ENCODE measurements around the gene LPGAT1. TPM values are rescaled to one million over a fixed set of nuclear protein-coding genes. Genes with fewer than 3 reads are reported as not detected.

LPGAT1 gene
- polyA plus RNA-seq, 2 of the 4 experiments (the other 2 are of a cell fraction) = 32.3 to 48.0 TPM

DNA sequence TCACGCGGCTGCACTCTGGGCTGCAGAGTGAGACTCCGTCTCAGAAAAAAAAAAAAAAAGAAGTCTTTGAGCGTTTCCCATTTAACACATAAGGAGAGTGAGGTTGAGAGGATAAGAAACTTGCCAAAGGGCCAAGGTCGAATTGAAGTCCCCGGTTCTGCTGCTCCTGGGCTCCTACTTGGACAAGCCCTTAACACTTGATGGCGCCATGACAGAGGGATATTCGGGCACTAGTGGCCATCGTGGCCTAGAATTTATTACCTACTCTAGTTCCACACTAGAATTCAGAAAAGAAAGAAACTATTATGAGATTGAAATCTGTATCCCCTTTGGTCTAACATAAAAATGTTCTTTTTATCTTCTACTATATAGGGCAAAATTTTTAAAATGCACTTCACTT lies 89.4 kb downstream of the LPGAT1 start:
- 81% methylated on average over 9 of the region's 9 CpGs for WGBS (ENCODE audit: missing lambda C conversion rate)
- DNase-seq (ENCODE audit: low read depth in 1 of 2, low spot score in 1 of 2) = peak in 1 of 2 experiments; percentile 35
- ChIA-PET POLR2A (interaction anchor here (1.5 kb wide), 1 partner anchor 294 kb away, joined by 4 read pairs; the partner anchor contains the start of genes DTL and INTS7), CTCF (interaction anchor here (0.6 to 2.5 kb wide), 4 partner anchors 9 to 43 kb away, joined by 3 to 18 read pairs (median 10); no protein-coding TSS in a partner anchor)
- no peak overlapping the region for H3K4me2 ChIP-seq
- no peak for ATAC-seq
- no peaks in the 10 kb centered on the region for H3K9me3 ChIP-seq
- peak overlapping the region in 1 of 2 experiments; percentile 12; a peak in 1 of 6 replicates for H3K27ac ChIP-seq
- H3K4me3 ChIP-seq = no peak overlapping the region
- no peak for FAIRE-seq
- TF ChIP-seq CBX8 (IDR thresholded peaks at IDR 0.05) (no peak), RAD21 (conservative IDR thresholded peaks at IDR 0.05 in 1 of 2, IDR thresholded peaks at IDR 0.05 in 1 of 2) (peak in 1 of 2 experiments; percentile 39; a peak in 2 of 5 replicates)
- peaks cover 40% of the 10 kb centered on the region for H3K4me1 ChIP-seq

DNA sequence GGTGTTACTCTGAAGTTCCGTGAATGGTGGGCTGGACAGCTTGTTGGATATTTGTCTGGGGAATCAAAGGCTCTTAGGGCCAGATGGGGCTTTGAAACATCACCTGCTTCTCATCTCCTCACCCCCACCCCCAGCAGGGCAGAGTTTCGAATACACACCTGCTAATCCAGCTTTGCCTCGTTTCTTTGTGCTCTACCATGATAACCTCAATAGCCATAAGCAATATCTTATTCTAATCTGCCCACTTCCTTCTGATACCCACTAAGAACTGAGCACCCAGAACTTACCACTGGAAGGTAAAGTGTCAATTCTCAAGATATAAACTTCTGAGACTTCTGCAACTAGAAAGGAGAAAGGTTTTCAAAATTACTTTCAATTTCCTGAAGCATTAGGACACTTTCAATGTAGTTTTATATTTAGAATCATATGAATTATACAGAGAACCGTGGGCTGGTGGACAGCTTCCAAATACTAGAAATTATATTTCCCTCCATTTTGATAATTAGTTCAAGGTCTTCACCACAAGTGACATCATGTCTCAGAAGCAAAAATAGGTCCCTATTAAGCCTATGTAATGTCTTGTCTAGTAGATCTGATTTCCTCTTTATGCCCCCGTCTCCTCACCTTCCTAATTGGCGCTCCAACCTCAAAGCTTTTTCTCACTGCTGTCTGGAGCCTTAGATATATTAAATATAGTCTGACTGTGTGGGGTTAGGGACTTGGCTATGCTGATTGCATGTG lies 90.7 kb downstream of the LPGAT1 start:
- no peak overlapping the region for H3K4me2 ChIP-seq
- 91% methylated on average over 6 of the region's 6 CpGs for WGBS (ENCODE audit: missing lambda C conversion rate)
- CTCF ChIA-PET = interaction anchor here (0.7 to 2.3 kb wide), 4 partner anchors 19 to 89 kb away, joined by 3 to 15 read pairs (median 4); no protein-coding TSS in a partner anchor
- POLR2A ChIA-PET = interaction anchor here (0.7 kb wide), 1 partner anchor 22 kb away, joined by 3 read pairs; no protein-coding TSS in a partner anchor
- no peak for TF ChIP-seq POLR2A (IDR thresholded peaks at IDR 0.05; ENCODE audit: low read length)
- TF ChIP-seq, protein P1, sequence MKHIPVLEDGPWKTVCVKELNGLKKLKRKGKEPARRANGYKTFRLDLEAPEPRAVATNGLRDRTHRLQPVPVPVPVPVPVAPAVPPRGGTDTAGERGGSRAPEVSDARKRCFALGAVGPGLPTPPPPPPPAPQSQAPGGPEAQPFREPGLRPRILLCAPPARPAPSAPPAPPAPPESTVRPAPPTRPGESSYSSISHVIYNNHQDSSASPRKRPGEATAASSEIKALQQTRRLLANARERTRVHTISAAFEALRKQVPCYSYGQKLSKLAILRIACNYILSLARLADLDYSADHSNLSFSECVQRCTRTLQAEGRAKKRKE (CRISPR knock-in tag; IDR thresholded peaks at IDR 0.05; ENCODE audit: low read depth) = no peak
- no peak for TF ChIP-seq KDM5A (IDR thresholded peaks at IDR 0.05)
- TF ChIP-seq SREBF2 (IDR thresholded peaks at IDR 0.05) = no peak
- no peak for TF ChIP-seq TP53 (CRISPR knock-in tag; IDR thresholded peaks at IDR 0.05)
- TF ChIP-seq, protein P2, sequence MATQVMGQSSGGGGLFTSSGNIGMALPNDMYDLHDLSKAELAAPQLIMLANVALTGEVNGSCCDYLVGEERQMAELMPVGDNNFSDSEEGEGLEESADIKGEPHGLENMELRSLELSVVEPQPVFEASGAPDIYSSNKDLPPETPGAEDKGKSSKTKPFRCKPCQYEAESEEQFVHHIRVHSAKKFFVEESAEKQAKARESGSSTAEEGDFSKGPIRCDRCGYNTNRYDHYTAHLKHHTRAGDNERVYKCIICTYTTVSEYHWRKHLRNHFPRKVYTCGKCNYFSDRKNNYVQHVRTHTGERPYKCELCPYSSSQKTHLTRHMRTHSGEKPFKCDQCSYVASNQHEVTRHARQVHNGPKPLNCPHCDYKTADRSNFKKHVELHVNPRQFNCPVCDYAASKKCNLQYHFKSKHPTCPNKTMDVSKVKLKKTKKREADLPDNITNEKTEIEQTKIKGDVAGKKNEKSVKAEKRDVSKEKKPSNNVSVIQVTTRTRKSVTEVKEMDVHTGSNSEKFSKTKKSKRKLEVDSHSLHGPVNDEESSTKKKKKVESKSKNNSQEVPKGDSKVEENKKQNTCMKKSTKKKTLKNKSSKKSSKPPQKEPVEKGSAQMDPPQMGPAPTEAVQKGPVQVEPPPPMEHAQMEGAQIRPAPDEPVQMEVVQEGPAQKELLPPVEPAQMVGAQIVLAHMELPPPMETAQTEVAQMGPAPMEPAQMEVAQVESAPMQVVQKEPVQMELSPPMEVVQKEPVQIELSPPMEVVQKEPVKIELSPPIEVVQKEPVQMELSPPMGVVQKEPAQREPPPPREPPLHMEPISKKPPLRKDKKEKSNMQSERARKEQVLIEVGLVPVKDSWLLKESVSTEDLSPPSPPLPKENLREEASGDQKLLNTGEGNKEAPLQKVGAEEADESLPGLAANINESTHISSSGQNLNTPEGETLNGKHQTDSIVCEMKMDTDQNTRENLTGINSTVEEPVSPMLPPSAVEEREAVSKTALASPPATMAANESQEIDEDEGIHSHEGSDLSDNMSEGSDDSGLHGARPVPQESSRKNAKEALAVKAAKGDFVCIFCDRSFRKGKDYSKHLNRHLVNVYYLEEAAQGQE (IDR thresholded peaks at IDR 0.05) = no peak
- TF ChIP-seq FOSL2 (IDR thresholded peaks at IDR 0.05) = no peak
- TF ChIP-seq FOSL2 (CRISPR knock-in tag; IDR thresholded peaks at IDR 0.05) = no peak
- no peak for TF ChIP-seq HOXA7 (CRISPR knock-in tag; IDR thresholded peaks at IDR 0.05)
- no peak for TF ChIP-seq SMC3 (IDR thresholded peaks at IDR 0.05)
- TF ChIP-seq CEBPB (IDR thresholded peaks at IDR 0.05) = no peak
- TF ChIP-seq FOXS1 (CRISPR knock-in tag; IDR thresholded peaks at IDR 0.05) = no peak
- no peak for TF ChIP-seq PHF8 (IDR thresholded peaks at IDR 0.05; ENCODE audit: borderline replicate concordance, low read depth)
- TF ChIP-seq, protein P3, sequence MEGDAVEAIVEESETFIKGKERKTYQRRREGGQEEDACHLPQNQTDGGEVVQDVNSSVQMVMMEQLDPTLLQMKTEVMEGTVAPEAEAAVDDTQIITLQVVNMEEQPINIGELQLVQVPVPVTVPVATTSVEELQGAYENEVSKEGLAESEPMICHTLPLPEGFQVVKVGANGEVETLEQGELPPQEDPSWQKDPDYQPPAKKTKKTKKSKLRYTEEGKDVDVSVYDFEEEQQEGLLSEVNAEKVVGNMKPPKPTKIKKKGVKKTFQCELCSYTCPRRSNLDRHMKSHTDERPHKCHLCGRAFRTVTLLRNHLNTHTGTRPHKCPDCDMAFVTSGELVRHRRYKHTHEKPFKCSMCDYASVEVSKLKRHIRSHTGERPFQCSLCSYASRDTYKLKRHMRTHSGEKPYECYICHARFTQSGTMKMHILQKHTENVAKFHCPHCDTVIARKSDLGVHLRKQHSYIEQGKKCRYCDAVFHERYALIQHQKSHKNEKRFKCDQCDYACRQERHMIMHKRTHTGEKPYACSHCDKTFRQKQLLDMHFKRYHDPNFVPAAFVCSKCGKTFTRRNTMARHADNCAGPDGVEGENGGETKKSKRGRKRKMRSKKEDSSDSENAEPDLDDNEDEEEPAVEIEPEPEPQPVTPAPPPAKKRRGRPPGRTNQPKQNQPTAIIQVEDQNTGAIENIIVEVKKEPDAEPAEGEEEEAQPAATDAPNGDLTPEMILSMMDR (IDR thresholded peaks at IDR 0.05) = no peak
- no peak for TF ChIP-seq HOXB5 (CRISPR knock-in tag; IDR thresholded peaks at IDR 0.05)
- no peak for TF ChIP-seq EHF (CRISPR knock-in tag; IDR thresholded peaks at IDR 0.05)
- no peak for TF ChIP-seq JUNB (IDR thresholded peaks at IDR 0.05)
- no peak for TF ChIP-seq ZSCAN20 (CRISPR knock-in tag; IDR thresholded peaks at IDR 0.05)
- H3K9me3 ChIP-seq = no peaks in the 10 kb centered on the region
- peak overlapping the region in 1 of 2 experiments; percentile 92; a peak in 2 of 6 replicates for H3K27ac ChIP-seq
- H3K4me1 ChIP-seq = peaks cover 50% of the 10 kb centered on the region
- DNase-seq (ENCODE audit: low read depth in 1 of 2, low spot score in 1 of 2) = no peak
- no peak overlapping the region for H3K4me3 ChIP-seq
- no peak for FAIRE-seq
- ATAC-seq = no peak
